HCT116 (cell line): ENCODE data around the gene ZNF79. TPM values are rescaled to one million over a fixed set of nuclear protein-coding genes. Genes with fewer than 3 reads are reported as not detected.
A peak's percentile ranks its signal among the peaks of the same experiment; 100 is the strongest.

ENCODE experiments used
- ATAC-seq: fragments of 200-7000 bp; cut with Tn5 transposase; 2 replicates; pipeline ENCODE4 v1.9.1; 2020; ENCODE audit warnings: mild to moderate bottlenecking, moderate library complexity
- BruUV-seq: library from RNA; stranded (reverse); fragments of 400-500 nt; replicated peaks from 2 replicates; lab custom pipeline; 2021; lab: Mats Ljungman, UMichigan
- CTCF ChIA-PET: fragments of 300-600 bp; sonication (Branson Sonifier 250); formaldehyde crosslinking; loops from one replicate; lab custom pipeline; 2021; ENCODE audit warnings: antibody characterized with exemption; lab: Charles Lee
- POLR2A ChIA-PET: fragments of 300-600, 350-600 bp; sonication (Branson Sonifier 250); formaldehyde crosslinking; loops from one replicate; lab custom pipeline; 2021; ENCODE audit warnings: antibody characterized with exemption; lab: Charles Lee
- RAD21 ChIA-PET, 2 experiments: fragments of 300-600 bp; sonication (Branson Sonifier 250); formaldehyde crosslinking; loops; one replicate each; lab custom pipeline; 2023; ENCODE audit warnings: low total read pairs in 2 of 2; ENCODE audit not compliant: uncharacterized antibody in 2 of 2, unreplicated experiment in 2 of 2, low non-redundant PET in 1 of 2; lab: Charles Lee
- DNase-seq: peaks from one replicate; pipeline ENCODE4 v3.0.0-alpha.2; 2010; ENCODE audit warnings: low read depth, low spot score
- H2AFZ ChIP-seq: fragments of 200-600 bp; shearing (Covaris generic), sonication (generic); 2 replicates; pipeline ENCODE4 v1.6.1; 2017; ENCODE audit warnings: low read depth, mixed run types, mixed read lengths, antibody characterized with exemption, low read length; ENCODE audit not compliant: poor library complexity, severe bottlenecking
- H3K27ac ChIP-seq: 2 replicates; pipeline ENCODE4 v1.5.1; 2012; ENCODE audit warnings: low read depth, low read length
- H3K27me3 ChIP-seq: fragments of 200-600 bp; sonication (generic); 2 replicates; pipeline ENCODE4 v1.6.1; 2016; ENCODE audit warnings: mixed run types, low read length, mixed read lengths; ENCODE audit not compliant: insufficient read depth
- H3K36me3 ChIP-seq, 2 experiments: fragments of 200-500 bp in 1 of 2; fragments of 200-600 bp in 1 of 2; sonication (Bioruptor generic) in 1 of 2; sonication (generic) in 1 of 2; 2 replicates each; pipeline versions ENCODE4 v1.5.1 to v1.6.1; 2014 to 2016; ENCODE audit warnings: low read length in 2 of 2, inconsistent platforms in 1 of 2, mixed read lengths in 1 of 2, mixed run types in 1 of 2; ENCODE audit not compliant: insufficient read depth in 2 of 2, control insufficient read depth in 1 of 2
- H3K4me1 ChIP-seq, 2 experiments: fragments of 200-600 bp in 1 of 2; sonication (generic) in 1 of 2; 2 replicates each; pipeline versions ENCODE4 v1.5.1 to v1.6.1; 2012 to 2017; ENCODE audit warnings: low read length in 2 of 2, inconsistent platforms in 1 of 2, mild to moderate bottlenecking in 1 of 2, mixed read lengths in 1 of 2, mixed run types in 1 of 2, moderate library complexity in 1 of 2; ENCODE audit not compliant: insufficient read depth in 2 of 2, control insufficient read depth in 1 of 2
- H3K4me2 ChIP-seq: fragments of 200-600 bp; sonication (generic); 2 replicates; pipeline ENCODE4 v1.6.1; 2017; ENCODE audit warnings: mixed run types, low read length, mixed read lengths
- H3K4me3 ChIP-seq, 2 experiments: fragments of 200-600 bp in 1 of 2; sonication (generic) in 1 of 2; replicated peaks in 1 of 2; 2 replicates each; pipeline ENCODE4 v1.5.1; 2011 to 2016; ENCODE audit warnings: low read length in 2 of 2, control low read depth in 1 of 2, low read depth in 1 of 2, mild to moderate bottlenecking in 1 of 2, mixed read lengths in 1 of 2, mixed run types in 1 of 2
- H3K79me2 ChIP-seq: fragments of 200-600 bp; sonication (generic); 2 replicates; pipeline ENCODE4 v1.6.1; 2017; ENCODE audit warnings: mild to moderate bottlenecking, mixed run types, low read length, moderate library complexity, mixed read lengths; ENCODE audit not compliant: insufficient read depth
- H3K9ac ChIP-seq: fragments of 200-600 bp; sonication (generic); 2 replicates; pipeline ENCODE4 v1.6.1; 2016; ENCODE audit warnings: low read length, mixed read lengths
- H3K9me2 ChIP-seq: fragments of 200-600 bp; sonication (generic), shearing (Covaris generic); 2 replicates; pipeline ENCODE4 v1.6.1; 2017; ENCODE audit warnings: mixed run types, mild to moderate bottlenecking, moderate library complexity; ENCODE audit not compliant: insufficient read depth
- H3K9me3 ChIP-seq, 2 experiments: fragments of 200-500 bp in 1 of 2; fragments of 200-600 bp in 1 of 2; sonication (Bioruptor generic) in 1 of 2; sonication (generic) in 1 of 2; 2 replicates each; pipeline ENCODE4 v1.6.1; 2014 to 2017; ENCODE audit warnings: low read length in 2 of 2, mixed read lengths in 2 of 2, inconsistent platforms in 1 of 2, low read depth in 1 of 2, mild to moderate bottlenecking in 1 of 2, mixed run types in 1 of 2, moderate library complexity in 1 of 2; ENCODE audit not compliant: control insufficient read depth in 1 of 2, insufficient read depth in 1 of 2
- H4K20me1 ChIP-seq: fragments of 200-600 bp; sonication (generic), shearing (Covaris generic); 2 replicates; pipeline ENCODE4 v1.6.1; 2017; ENCODE audit warnings: mixed run types, mild to moderate bottlenecking, moderate library complexity; ENCODE audit not compliant: insufficient read depth
- CBX3 ChIP-seq: IDR thresholded peaks from 2 replicates; pipeline ENCODE4 v1.6.1; 2012; ENCODE audit warnings: low read depth
- CEBPB ChIP-seq: IDR thresholded peaks from 2 replicates; pipeline ENCODE4 v1.6.1; 2012; ENCODE audit warnings: low read depth
- EGR1 ChIP-seq: IDR thresholded peaks from 2 replicates; pipeline ENCODE4 v1.6.1; 2012; ENCODE audit warnings: low read depth
- ELF1 ChIP-seq: IDR thresholded peaks from 2 replicates; pipeline ENCODE4 v1.6.1; 2012; ENCODE audit warnings: low read depth, borderline replicate concordance
- EZH2 ChIP-seq: fragments of 200-600 bp; sonication (generic); IDR thresholded peaks from 2 replicates; pipeline ENCODE4 v1.6.1; 2017; ENCODE audit warnings: antibody characterized with exemption, mixed run types
- EZH2phosphoT487 ChIP-seq: fragments of 200-600 bp; IDR thresholded peaks from 2 replicates; pipeline ENCODE4 v1.6.1; 2018; ENCODE audit warnings: antibody characterized with exemption, borderline replicate concordance
- FOSL1 ChIP-seq: IDR thresholded peaks from 2 replicates; pipeline ENCODE4 v1.6.1; 2012; ENCODE audit warnings: low read depth
- JUND ChIP-seq: IDR thresholded peaks from 2 replicates; pipeline ENCODE4 v1.6.1; 2012
- RAD21 ChIP-seq: IDR thresholded peaks from 2 replicates; pipeline ENCODE4 v1.6.1; 2012; ENCODE audit warnings: low read depth, mild to moderate bottlenecking
- SIN3A ChIP-seq: IDR thresholded peaks from 2 replicates; pipeline ENCODE4 v1.6.1; 2012; ENCODE audit warnings: low read depth
- SP1 ChIP-seq: IDR thresholded peaks from 2 replicates; pipeline ENCODE4 v1.6.1; 2012; ENCODE audit warnings: low read depth
- SRF ChIP-seq: IDR thresholded peaks from 2 replicates; pipeline ENCODE4 v1.6.1; 2012; ENCODE audit warnings: low read depth
- TCF7L2 ChIP-seq: IDR thresholded peaks from 2 replicates; pipeline ENCODE4 v1.7.0; 2011; ENCODE audit warnings: borderline replicate concordance, inconsistent platforms; ENCODE audit not compliant: insufficient read depth, insufficient read length; ENCODE audit errors: extremely low read depth
- YY1 ChIP-seq: IDR thresholded peaks from 2 replicates; pipeline ENCODE4 v1.6.1; 2011; ENCODE audit warnings: low read length, low read depth, moderate library complexity, mild to moderate bottlenecking; ENCODE audit not compliant: insufficient replicate concordance; ENCODE audit errors: extremely low read depth
- ZFX ChIP-seq: fragments of 450-650 bp; IDR thresholded peaks from 2 replicates; pipeline ENCODE4 v1.6.1; 2017
- intact Hi-C: fragments of 100-400 bp; cut with micrococcal nuclease; formaldehyde crosslinking; loops from 2 replicates; pipeline ENCODE4 v1.10.0; 2022
- total RNA-seq: library from RNA; stranded (reverse); gene quantifications from one replicate; pipeline ENCODE4 v1.2.1, GENCODE V29; 2021; ENCODE audit not compliant: unreplicated experiment
- TF ChIP-seq, protein P1 (sequence below): IDR thresholded peaks from 2 replicates; pipeline ENCODE4 v1.6.1; 2012
- TF ChIP-seq, protein P2 (sequence below), 3 experiments: fragments of 200-600 bp in 1 of 3; sonication (generic) in 1 of 3; IDR thresholded peaks in 2 of 3; conservative IDR thresholded peaks in 1 of 3; 2 replicates each; pipeline ENCODE4 v1.5.1; 2012 to 2017; ENCODE audit warnings: low read depth in 2 of 3, low read length in 2 of 3, antibody characterized with exemption in 1 of 3, borderline replicate concordance in 1 of 3, control low read depth in 1 of 3, mild to moderate bottlenecking in 1 of 3, mixed read lengths in 1 of 3, mixed run types in 1 of 3, moderate library complexity in 1 of 3; ENCODE audit not compliant: insufficient read depth in 1 of 3
- TF ChIP-seq, protein P3 (sequence below): IDR thresholded peaks from 2 replicates; pipeline ENCODE4 v1.6.1; 2012
- TF ChIP-seq, protein P4 (sequence below): IDR thresholded peaks from 2 replicates; pipeline ENCODE4 v1.6.1; 2012; ENCODE audit warnings: low read depth
- TF ChIP-seq, protein P5 (sequence below): IDR thresholded peaks from 2 replicates; pipeline ENCODE4 v1.6.1; 2011; ENCODE audit warnings: mild to moderate bottlenecking, low read length, moderate library complexity; ENCODE audit not compliant: insufficient replicate concordance; ENCODE audit errors: extremely low read depth

ZNF79 gene
- total RNA-seq, 1 experiment from 2014 or later: 5.3 TPM

DNA sequence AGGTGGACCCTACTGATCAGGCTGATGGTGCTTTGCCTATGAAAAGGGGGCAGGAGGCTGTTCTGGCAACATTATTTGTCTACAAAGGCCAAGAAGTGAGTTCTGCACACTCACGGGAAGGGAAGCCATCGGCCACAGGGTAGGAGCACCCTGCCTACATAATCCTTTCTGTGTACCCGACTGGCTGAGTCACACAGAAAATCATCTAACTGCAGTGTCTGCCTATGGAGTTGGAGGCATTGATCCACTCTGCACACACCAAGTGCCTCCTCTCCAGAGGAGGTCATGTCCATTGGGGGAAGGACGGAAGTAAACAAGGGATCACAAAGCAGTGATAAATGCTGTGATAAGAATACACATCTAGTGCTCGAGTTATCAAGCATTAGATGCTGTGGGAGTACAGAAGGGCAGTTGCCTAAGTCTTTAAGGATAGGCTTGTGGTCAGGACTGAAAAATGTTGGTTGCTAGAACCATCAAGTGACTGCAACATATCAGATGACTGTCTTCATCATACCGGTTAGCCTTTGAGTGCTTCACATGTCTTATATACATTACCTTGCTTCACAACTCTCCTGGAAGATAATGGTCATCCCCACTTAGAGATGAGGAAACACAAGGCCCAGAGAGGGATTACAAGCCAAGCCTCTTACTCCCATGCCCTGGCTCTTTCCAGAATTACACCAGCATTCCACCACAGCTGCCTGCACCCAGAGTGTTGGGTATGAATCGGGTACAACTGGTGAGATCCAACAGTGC is 28.5 kb upstream of the ZNF79 start:
- intact Hi-C loops: loop anchor here (1.0 kb wide), 1 partner anchor 171 kb away; no protein-coding TSS in a partner anchor
- H3K4me1 ChIP-seq: peaks cover 6 to 37% of the 10 kb centered on the region in 2 experiments
- H2AFZ ChIP-seq: no peak overlapping the region
- H3K9me3 ChIP-seq: no peaks in the 10 kb centered on the region
- ChIA-PET RAD21 (no interaction called here), CTCF (interaction anchor here (1.4 to 1.7 kb wide), 2 partner anchors 171 to 181 kb away, joined by 11 to 16 read pairs; no protein-coding TSS in a partner anchor), POLR2A (no interaction called here)
- peak overlapping the region; percentile 97; the same call in 1 of the 2 replicates for H3K4me2 ChIP-seq
- no peaks in the 10 kb centered on the region for H4K20me1 ChIP-seq
- ATAC-seq (no peak), DNase-seq (no peak)
- H3K36me3 ChIP-seq: no peaks in the 10 kb centered on the region
- H3K27ac ChIP-seq: no peak overlapping the region
- H3K27me3 ChIP-seq: no peaks in the 10 kb centered on the region
- BruUV-seq: no TSS peak
- H3K9ac ChIP-seq: no peak overlapping the region
- H3K79me2 ChIP-seq: peaks cover 4% of the 10 kb centered on the region; the same call in 1 of the 2 replicates
- H3K4me3 ChIP-seq: no peak overlapping the region
- H3K9me2 ChIP-seq: no peaks in the 10 kb centered on the region
- TF ChIP-seq, protein P1, sequence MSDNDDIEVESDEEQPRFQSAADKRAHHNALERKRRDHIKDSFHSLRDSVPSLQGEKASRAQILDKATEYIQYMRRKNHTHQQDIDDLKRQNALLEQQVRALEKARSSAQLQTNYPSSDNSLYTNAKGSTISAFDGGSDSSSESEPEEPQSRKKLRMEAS: no peak
- TF ChIP-seq, protein P2, sequence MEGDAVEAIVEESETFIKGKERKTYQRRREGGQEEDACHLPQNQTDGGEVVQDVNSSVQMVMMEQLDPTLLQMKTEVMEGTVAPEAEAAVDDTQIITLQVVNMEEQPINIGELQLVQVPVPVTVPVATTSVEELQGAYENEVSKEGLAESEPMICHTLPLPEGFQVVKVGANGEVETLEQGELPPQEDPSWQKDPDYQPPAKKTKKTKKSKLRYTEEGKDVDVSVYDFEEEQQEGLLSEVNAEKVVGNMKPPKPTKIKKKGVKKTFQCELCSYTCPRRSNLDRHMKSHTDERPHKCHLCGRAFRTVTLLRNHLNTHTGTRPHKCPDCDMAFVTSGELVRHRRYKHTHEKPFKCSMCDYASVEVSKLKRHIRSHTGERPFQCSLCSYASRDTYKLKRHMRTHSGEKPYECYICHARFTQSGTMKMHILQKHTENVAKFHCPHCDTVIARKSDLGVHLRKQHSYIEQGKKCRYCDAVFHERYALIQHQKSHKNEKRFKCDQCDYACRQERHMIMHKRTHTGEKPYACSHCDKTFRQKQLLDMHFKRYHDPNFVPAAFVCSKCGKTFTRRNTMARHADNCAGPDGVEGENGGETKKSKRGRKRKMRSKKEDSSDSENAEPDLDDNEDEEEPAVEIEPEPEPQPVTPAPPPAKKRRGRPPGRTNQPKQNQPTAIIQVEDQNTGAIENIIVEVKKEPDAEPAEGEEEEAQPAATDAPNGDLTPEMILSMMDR (IDR thresholded peaks at IDR 0.05 in 2 of 3, conservative IDR thresholded peaks at IDR 0.05 in 1 of 3; ENCODE audit: borderline replicate concordance in 1 of 3, insufficient read depth in 1 of 3, low read depth in 2 of 3, low read length in 2 of 3): no peak
- TF ChIP-seq EZH2phosphoT487 (no peak), ZFX (no peak), JUND (no peak), SIN3A (no peak), YY1 (no peak), EGR1 (no peak), TCF7L2 (no peak), FOSL1 (no peak), ELF1 (no peak), SP1 (no peak), CBX3 (no peak), SRF (no peak), EZH2 (no peak), CEBPB (no peak), RAD21 (no peak)
- TF ChIP-seq, protein P3, sequence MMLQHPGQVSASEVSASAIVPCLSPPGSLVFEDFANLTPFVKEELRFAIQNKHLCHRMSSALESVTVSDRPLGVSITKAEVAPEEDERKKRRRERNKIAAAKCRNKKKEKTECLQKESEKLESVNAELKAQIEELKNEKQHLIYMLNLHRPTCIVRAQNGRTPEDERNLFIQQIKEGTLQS: no peak
- TF ChIP-seq, protein P4, sequence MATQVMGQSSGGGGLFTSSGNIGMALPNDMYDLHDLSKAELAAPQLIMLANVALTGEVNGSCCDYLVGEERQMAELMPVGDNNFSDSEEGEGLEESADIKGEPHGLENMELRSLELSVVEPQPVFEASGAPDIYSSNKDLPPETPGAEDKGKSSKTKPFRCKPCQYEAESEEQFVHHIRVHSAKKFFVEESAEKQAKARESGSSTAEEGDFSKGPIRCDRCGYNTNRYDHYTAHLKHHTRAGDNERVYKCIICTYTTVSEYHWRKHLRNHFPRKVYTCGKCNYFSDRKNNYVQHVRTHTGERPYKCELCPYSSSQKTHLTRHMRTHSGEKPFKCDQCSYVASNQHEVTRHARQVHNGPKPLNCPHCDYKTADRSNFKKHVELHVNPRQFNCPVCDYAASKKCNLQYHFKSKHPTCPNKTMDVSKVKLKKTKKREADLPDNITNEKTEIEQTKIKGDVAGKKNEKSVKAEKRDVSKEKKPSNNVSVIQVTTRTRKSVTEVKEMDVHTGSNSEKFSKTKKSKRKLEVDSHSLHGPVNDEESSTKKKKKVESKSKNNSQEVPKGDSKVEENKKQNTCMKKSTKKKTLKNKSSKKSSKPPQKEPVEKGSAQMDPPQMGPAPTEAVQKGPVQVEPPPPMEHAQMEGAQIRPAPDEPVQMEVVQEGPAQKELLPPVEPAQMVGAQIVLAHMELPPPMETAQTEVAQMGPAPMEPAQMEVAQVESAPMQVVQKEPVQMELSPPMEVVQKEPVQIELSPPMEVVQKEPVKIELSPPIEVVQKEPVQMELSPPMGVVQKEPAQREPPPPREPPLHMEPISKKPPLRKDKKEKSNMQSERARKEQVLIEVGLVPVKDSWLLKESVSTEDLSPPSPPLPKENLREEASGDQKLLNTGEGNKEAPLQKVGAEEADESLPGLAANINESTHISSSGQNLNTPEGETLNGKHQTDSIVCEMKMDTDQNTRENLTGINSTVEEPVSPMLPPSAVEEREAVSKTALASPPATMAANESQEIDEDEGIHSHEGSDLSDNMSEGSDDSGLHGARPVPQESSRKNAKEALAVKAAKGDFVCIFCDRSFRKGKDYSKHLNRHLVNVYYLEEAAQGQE: no peak
- TF ChIP-seq, protein P5, sequence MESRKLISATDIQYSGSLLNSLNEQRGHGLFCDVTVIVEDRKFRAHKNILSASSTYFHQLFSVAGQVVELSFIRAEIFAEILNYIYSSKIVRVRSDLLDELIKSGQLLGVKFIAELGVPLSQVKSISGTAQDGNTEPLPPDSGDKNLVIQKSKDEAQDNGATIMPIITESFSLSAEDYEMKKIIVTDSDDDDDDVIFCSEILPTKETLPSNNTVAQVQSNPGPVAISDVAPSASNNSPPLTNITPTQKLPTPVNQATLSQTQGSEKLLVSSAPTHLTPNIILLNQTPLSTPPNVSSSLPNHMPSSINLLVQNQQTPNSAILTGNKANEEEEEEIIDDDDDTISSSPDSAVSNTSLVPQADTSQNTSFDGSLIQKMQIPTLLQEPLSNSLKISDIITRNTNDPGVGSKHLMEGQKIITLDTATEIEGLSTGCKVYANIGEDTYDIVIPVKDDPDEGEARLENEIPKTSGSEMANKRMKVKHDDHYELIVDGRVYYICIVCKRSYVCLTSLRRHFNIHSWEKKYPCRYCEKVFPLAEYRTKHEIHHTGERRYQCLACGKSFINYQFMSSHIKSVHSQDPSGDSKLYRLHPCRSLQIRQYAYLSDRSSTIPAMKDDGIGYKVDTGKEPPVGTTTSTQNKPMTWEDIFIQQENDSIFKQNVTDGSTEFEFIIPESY: no peak
